Bone marrow (tissue), 2 donors: ENCODE results near the gene KLF7.

ENCODE experiments used
- DNase-seq, 2 donors: peaks; one replicate each; lab custom pipeline; 2025; lab: John Stamatoyannopoulos, UW

Gene KLF7

GRCh38 chr2:207093234-207093633 lies 72.5 kb downstream of the KLF7 start:
- no peak for DNase-seq

GRCh38 chr2:207092818-207093217 lies 72.9 kb downstream of the KLF7 start:
- DNase-seq, result no peak

DNA sequence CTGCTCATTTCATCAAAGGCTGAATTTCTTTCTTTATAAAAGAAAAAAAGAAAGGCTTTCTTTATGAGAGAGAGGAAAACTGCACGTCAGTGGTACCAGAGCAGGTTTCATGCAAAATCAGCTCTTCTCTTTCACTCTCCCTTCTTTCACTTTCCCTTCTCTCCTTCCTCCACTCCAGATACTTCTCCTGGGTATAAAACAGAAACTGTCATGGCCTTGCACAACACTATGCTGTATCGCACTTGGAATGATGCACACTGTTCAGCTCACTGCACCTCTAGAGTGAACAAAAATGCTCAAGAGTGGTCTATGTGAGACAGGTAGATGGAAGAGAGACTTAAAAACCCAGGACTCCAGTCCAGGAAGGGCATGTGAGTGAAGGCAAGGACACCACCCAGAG lies 73.8 kb downstream of the KLF7 start:
- no peak for DNase-seq

DNA sequence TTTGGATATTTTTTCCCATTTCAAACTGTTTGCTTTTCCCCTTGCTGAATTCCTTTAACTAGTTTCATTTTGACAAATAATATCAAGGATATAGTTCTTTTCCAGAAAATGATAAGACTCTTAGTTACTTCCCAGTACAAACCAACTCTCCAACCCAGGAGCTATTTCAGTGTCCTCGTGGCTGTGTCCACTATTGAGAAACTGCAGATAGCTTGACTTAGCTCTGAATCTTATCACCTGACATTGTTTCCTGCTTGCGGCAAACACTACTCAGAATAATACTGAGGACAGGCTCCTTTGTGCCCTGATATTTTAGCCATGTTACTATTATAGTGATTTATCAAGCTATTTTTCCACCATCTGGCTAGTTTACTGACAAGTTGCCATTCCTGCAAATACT lies 74.6 kb downstream of the KLF7 start:
- no peak for DNase-seq

- DNase-seq, result no peak
Measured at GRCh38 chr2:207090389-207090788, 75.4 kb downstream of the KLF7 start.

GRCh38 chr2:207088839-207089238 lies 76.9 kb downstream of the KLF7 start:
- no peak for DNase-seq

- no peak for DNase-seq
Measured at GRCh38 chr2:207088276-207088675, 77.5 kb downstream of the KLF7 start.

- DNase-seq, result no peak
Measured at GRCh38 chr2:207087046-207087902, 78.5 kb downstream of the KLF7 start.

- no peak for DNase-seq
Measured at GRCh38 chr2:207086136-207086535, 79.6 kb downstream of the KLF7 start.

- DNase-seq, result no peak
Measured at GRCh38 chr2:207085110-207085509, 80.6 kb downstream of the KLF7 start.

DNA sequence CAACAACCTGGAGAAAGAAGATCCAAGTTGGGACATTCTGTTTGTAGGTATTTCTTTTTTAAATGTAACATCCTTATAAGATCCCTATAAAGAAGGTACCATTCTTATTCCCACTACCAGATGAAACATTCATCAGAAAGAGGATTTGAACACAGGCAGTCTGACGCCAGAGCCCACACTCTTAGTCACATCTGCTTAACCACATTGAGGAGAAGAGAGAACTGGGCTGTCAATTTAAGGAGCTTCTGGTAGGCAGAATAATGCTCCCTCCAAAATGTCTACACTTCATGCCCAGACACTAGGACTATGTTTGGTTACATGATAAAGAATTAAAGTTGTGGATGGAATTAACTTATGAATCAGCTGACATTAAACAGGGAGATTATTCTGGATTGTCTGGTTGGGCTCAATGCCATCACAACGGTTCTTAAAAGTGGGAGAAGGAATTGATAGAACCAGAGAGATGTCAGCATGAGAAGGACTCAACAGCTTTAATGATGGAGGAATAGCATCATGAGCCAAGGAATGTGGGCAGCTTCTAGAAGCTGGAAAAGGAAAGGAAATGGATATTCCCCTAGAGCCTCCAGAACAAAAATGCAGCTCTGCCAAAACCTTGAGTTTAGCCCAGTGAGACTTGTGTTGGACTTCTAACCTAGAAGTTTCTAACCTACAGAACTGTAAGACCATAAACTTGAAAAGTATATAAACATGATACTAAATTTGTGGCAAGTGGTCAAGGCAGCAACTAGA lies 82.2 kb downstream of the KLF7 start:
- no peak for DNase-seq

- DNase-seq, result no peak
Measured at GRCh38 chr2:207082619-207083018, 83.1 kb downstream of the KLF7 start.

GRCh38 chr2:207078186-207078798 lies 87.5 kb downstream of the KLF7 start:
- DNase-seq, result no peak

GRCh38 chr2:207077266-207077665 lies 88.5 kb downstream of the KLF7 start:
- no peak for DNase-seq

DNA sequence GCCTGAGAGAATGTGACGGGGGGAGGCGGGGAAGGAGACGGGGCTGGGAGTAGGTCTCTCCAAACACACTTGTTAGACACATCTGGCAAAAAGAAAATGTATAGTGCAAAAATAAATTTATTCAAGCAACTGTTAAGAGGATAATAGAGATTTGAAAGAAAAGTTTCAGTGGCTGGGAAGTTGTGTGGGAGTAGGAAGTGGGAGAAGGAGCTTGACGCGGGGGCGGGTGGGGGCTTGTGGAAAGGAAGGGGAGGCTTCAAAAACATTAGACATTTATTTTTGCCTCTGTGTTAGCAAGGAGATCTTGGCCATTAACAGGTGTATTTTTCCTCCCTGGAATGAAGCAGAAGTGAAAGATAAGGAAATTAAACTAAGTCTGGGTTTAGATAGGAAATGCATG lies 90.3 kb downstream of the KLF7 start:
- no peak for DNase-seq

DNA sequence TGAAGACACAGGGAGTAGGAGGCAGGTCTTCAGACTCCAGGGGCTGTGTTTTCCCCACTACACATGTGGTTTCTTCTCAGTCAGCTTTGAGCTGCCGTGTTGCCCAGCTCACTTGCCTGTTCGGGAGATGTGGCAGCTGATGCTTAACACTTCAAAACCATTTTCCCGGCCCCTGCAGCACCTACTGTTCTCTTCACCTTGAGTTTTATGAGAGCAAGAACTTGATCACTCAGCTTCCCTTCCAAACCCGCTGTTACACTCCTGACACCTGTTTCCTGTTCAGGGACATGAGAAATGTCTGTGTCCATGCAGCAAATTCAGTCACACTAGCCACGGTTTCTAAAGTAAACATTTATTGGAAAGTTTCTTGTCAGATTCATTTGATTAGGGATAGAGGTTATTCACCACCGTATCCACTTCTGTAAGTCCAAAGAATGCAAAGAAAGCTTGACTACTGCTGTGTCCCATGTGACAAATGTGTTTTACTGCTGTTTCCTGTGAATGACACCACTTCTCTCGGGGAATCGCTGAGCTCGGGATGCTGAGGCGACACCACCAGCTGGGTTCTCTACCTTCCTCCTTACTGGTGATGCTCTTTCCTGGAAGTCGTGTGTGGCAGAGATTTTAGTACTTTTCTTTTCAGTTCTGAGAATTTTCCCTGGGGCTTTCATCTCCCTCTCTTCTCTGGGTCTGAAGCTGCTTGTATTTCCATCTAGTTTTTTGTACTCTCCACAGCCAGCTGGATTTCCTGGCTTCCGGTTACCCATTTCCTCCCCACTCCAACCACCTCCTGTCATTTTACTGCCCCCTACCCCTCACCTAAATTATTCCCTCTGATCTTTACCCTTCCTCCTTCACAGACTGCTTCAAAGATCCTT lies 91.7 kb downstream of the KLF7 start:
- peak in 1 of 2 donors; percentile 77 for DNase-seq

- DNase-seq, result no peak
Measured at GRCh38 chr2:207073412-207073800, 92.3 kb downstream of the KLF7 start.

GRCh38 chr2:207072571-207072970 lies 93.2 kb downstream of the KLF7 start:
- no peak for DNase-seq

DNA sequence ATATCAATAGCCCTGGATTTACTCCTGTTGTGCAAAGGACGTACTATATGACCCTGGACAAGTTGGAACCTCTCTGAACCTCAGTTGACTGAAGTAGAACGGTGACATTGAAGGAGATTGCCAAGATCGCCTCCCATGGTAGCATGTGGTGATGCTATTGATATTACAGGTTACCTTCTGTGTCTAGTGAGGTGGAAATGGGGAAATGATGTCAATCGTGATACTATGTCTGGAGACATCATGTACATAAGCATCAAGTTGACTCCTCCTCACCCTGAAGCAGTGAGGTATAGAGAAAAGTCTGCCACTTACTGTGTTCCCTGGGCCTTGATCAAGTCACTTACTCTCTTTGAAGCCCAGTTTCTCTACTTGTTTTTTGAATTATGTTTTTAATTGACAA lies 93.9 kb downstream of the KLF7 start:
- DNase-seq, result no peak

DNA sequence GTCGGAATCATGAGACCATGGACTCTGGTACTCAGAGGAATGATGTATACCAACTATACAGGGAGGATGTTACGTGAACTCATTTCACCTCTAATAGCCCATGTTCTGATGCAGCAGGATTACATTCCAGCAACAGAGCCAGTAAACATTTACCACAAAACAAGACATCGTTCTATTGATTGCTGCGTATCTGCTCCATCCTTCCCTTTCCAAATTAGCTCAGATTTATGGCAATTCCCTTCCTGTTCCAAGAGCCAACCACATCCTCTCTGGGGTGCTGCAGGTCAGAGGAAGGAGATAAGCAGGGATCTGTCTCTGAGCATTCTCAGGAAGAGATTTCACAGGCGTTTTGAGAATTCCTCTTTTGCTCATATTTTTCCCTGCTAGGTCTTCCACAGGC lies 98.3 kb downstream of the KLF7 start:
- no peak for DNase-seq

- no peak for DNase-seq
Measured at GRCh38 chr2:207066791-207067460, 98.8 kb downstream of the KLF7 start.
